OCI-LY7 (cell line): ENCODE measurements around the gene NUFIP1. TPM values are rescaled to one million over a fixed set of nuclear protein-coding genes. Genes with fewer than 3 reads are reported as not detected.

Experiments used
- BruUV-seq: library from RNA; stranded (reverse); fragments of 400-500 nt; replicated peaks from 2 replicates; lab custom pipeline; 2021; lab: Mats Ljungman, UMichigan
- CTCF ChIA-PET: fragments of 300-600 bp; sonication (Branson Sonifier 250); formaldehyde crosslinking; loops from one replicate; lab custom pipeline; 2022; ENCODE audit warnings: antibody characterized with exemption; ENCODE audit not compliant: unreplicated experiment; lab: Charles Lee
- POLR2A ChIA-PET: fragments of 300-600 bp; sonication (Branson Sonifier 250); formaldehyde crosslinking; loops from one replicate; lab custom pipeline; 2022; ENCODE audit warnings: antibody characterized with exemption; lab: Charles Lee
- DNase-seq: peaks from one replicate; pipeline ENCODE4 v3.0.0-alpha.2; 2015; ENCODE audit warnings: low spot score
- H2AFZ ChIP-seq: fragments of 200-600 bp; sonication (generic), shearing (Covaris generic); 2 replicates; pipeline ENCODE4 v1.6.1; 2014; ENCODE audit warnings: mild to moderate bottlenecking, antibody characterized with exemption, low read length, moderate library complexity
- H3K27ac ChIP-seq: fragments of 200-600 bp; sonication (generic); 2 replicates; pipeline ENCODE4 v1.5.1; 2014; ENCODE audit warnings: mixed run types, low read depth, mild to moderate bottlenecking, moderate library complexity, low read length, inconsistent platforms; ENCODE audit not compliant: poor library complexity, severe bottlenecking
- H3K36me3 ChIP-seq: fragments of 200-600 bp; sonication (generic); 2 replicates; pipeline ENCODE4 v1.6.1; 2014; ENCODE audit warnings: mild to moderate bottlenecking, antibody characterized with exemption, low read length, moderate library complexity, mixed read lengths; ENCODE audit not compliant: insufficient read depth
- H3K4me1 ChIP-seq: fragments of 200-600 bp; sonication (generic); 2 replicates; pipeline ENCODE4 v1.5.1; 2014; ENCODE audit warnings: mild to moderate bottlenecking, low read length; ENCODE audit not compliant: insufficient read depth, poor library complexity, severe bottlenecking
- H3K4me2 ChIP-seq: fragments of 200-600 bp; sonication (generic); 2 replicates; pipeline ENCODE4 v1.6.1; 2014; ENCODE audit warnings: mild to moderate bottlenecking, low read length
- H3K4me3 ChIP-seq: fragments of 200-600 bp; sonication (generic); 2 replicates; pipeline ENCODE4 v1.5.1; 2014; ENCODE audit warnings: mild to moderate bottlenecking, low read depth, low read length; ENCODE audit not compliant: poor library complexity, severe bottlenecking
- H3K79me2 ChIP-seq: fragments of 200-600 bp; sonication (generic); 2 replicates; pipeline ENCODE4 v1.6.1; 2016; ENCODE audit warnings: low read depth, mild to moderate bottlenecking, low read length, moderate library complexity, mixed read lengths; ENCODE audit not compliant: insufficient read depth
- H3K9me2 ChIP-seq: fragments of 200-600 bp; sonication (generic); 2 replicates; pipeline ENCODE4 v1.6.1; 2016; ENCODE audit warnings: mild to moderate bottlenecking, low read length, mixed read lengths; ENCODE audit not compliant: insufficient read depth
- H3K9me3 ChIP-seq: fragments of 200-600 bp; sonication (generic); 2 replicates; pipeline ENCODE4 v1.6.1; 2014; ENCODE audit warnings: mild to moderate bottlenecking, mixed run types, low read length, mixed read lengths
- H4K20me1 ChIP-seq: fragments of 200-600 bp; sonication (generic); 2 replicates; pipeline ENCODE4 v1.6.1; 2014; ENCODE audit warnings: mild to moderate bottlenecking, antibody characterized with exemption, low read length, moderate library complexity, mixed read lengths; ENCODE audit not compliant: insufficient read depth
- EZH2phosphoT487 ChIP-seq: fragments of 200-600 bp; sonication (generic); IDR thresholded peaks from 2 replicates; pipeline ENCODE4 v1.6.1; 2018; ENCODE audit warnings: low read depth, borderline replicate concordance, mild to moderate bottlenecking, mixed run types, antibody characterized with exemption, low read length, moderate library complexity, mixed read lengths
- intact Hi-C: fragments of 100-400 bp; cut with micrococcal nuclease; formaldehyde crosslinking; loops from one replicate; pipeline ENCODE4 v1.10.0; 2022; ENCODE audit not compliant: unreplicated experiment
- small RNA-seq: library from RNA; depleted of rRNA; stranded (forward); fragments of <200 nt; gene quantifications from one replicate; pipeline ENCODE3, GENCODE V24; 2014
- total RNA-seq, 2 experiments: library from RNA; depleted of rRNA in 1 of 2; stranded (reverse); fragments of >200 nt in 1 of 2; shearing (Covaris generic) in 1 of 2; gene quantifications; 2 replicates each; pipeline ENCODE4 v1.2.3, GENCODE V29; 2014 to 2022

The NUFIP1 gene
- total RNA-seq, 2 experiments from 2014 or later = 6.8 to 11.4 TPM

GRCh38 chr13:44894001-44894770 is 95.1 kb downstream of the NUFIP1 start:
- Histone ChIP-seq H3K4me3 (no peak overlapping the region), H3K27ac (no peak overlapping the region), H3K4me1 (no peaks in the 10 kb centered on the region), H3K9me3 (no peaks in the 10 kb centered on the region), H4K20me1 (no peaks in the 10 kb centered on the region), H3K79me2 (no peaks in the 10 kb centered on the region), H3K36me3 (no peaks in the 10 kb centered on the region), H3K4me2 (no peak overlapping the region), H3K9me2 (no peaks in the 10 kb centered on the region), H2AFZ (no peak overlapping the region)
- intact Hi-C loops = no loop called here
- DNase-seq = no peak
- ChIA-PET POLR2A (no interaction called here), CTCF (interaction anchor here (0.6 to 1.0 kb wide), 2 partner anchors 13 to 464 kb away, joined by 5 to 14 read pairs; no protein-coding TSS in a partner anchor)
- TF ChIP-seq EZH2phosphoT487 = no peak
- BruUV-seq = no TSS peak

Small RNAs within 50 kb of the gene (small RNA-seq; reads per million reads assigned to genes)
- not detected for gene RN7SL49P

Other genes starting within 250 kb of the NUFIP1 start
- gene GPALPP1, start 67 bp upstream of the NUFIP1 start, total RNA-seq (2014; rRNA removed; shearing (Covaris generic)) = 50.1 and 54.5 TPM in 2 replicates
- 40.1 and 41.0 TPM in 2 replicates for gene GPALPP1, start 67 bp upstream of the NUFIP1 start, total RNA-seq (2022)
- 20.1 and 28.0 TPM in 2 replicates for gene GTF2F2, start 131.0 kb upstream of the NUFIP1 start, total RNA-seq (2014; rRNA removed; shearing (Covaris generic))
- 22.5 and 25.1 TPM in 2 replicates for gene GTF2F2, start 131.0 kb upstream of the NUFIP1 start, total RNA-seq (2022)
- not detected in 2 replicates for gene KCTD4, start 211.6 kb upstream of the NUFIP1 start, total RNA-seq (2014; rRNA removed; shearing (Covaris generic))
- not detected in 2 replicates for gene KCTD4, start 211.6 kb upstream of the NUFIP1 start, total RNA-seq (2022)